ENCODE results near the gene FMN1. TPM values are rescaled to one million over a fixed set of nuclear protein-coding genes. Genes with fewer than 3 reads are reported as not detected.

Gene FMN1
- total and polyA plus RNA-seq, 10 of the 15 experiments (the other 5 are each of a cell fraction or from before 2014, with no cell fraction given), result 0.05 to 0.16 (median 0.08) TPM; not detected in 4

GRCh38 chr15:32901192-32901591 lies 293.3 kb downstream of the FMN1 start (continued):
- no peak for TF ChIP-seq CTCF (IDR thresholded peaks at IDR 0.05 in 2 of 3, conservative IDR thresholded peaks at IDR 0.05 in 1 of 3; ENCODE audit: control insufficient read depth in 2 of 3, extremely low read depth in 1 of 3, insufficient read depth in 1 of 3, low read depth in 3 of 3, low read length in 3 of 3)
- TF ChIP-seq MTA3 (IDR thresholded peaks at IDR 0.05; ENCODE audit: borderline replicate concordance, low read length), result no peak
- TF ChIP-seq SUPT20H (IDR thresholded peaks at IDR 0.05; ENCODE audit: borderline replicate concordance, control insufficient read depth, low read depth, low read length), result no peak
- TF ChIP-seq PAX5 (IDR thresholded peaks at IDR 0.05; ENCODE audit: borderline replicate concordance, low read depth, low read length), result no peak
- no peak for TF ChIP-seq ZNF207 (IDR thresholded peaks at IDR 0.05; ENCODE audit: borderline replicate concordance)
- no peak for TF ChIP-seq HSF1 (IDR thresholded peaks at IDR 0.05; ENCODE audit: low read depth, low read length)
- TF ChIP-seq EZH2 (IDR thresholded peaks at IDR 0.05; ENCODE audit: borderline replicate concordance, control insufficient read depth, low read depth, low read length), result no peak
- TF ChIP-seq USF1 (IDR thresholded peaks at IDR 0.05; ENCODE audit: borderline replicate concordance, extremely low read length, insufficient read depth, low read depth, low read length), result no peak
- TF ChIP-seq JUNB (IDR thresholded peaks at IDR 0.05), result no peak
- TF ChIP-seq BCLAF1 (IDR thresholded peaks at IDR 0.05), result no peak

All from GM12878 (cell line).